Common myeloid progenitor, CD34-positive (primary cell): Measurements from ENCODE around the gene AAK1.

ENCODE experiments used
- CTCF ChIA-PET: fragments of 350-600 bp; sonication (Branson Sonifier 250); formaldehyde crosslinking; loops from one replicate; lab custom pipeline; 2021; ENCODE audit warnings: antibody characterized with exemption; lab: Charles Lee
- POLR2A ChIA-PET: fragments of 350-600 bp; sonication (Branson Sonifier 250); formaldehyde crosslinking; loops from one replicate; lab custom pipeline; 2021; ENCODE audit warnings: antibody characterized with exemption; lab: Charles Lee
- DNase-seq, 3 donors: peaks; one replicate each; pipeline versions ENCODE4 v3.0.0 to v3.0.0-alpha.2; 2013
- H3K27ac ChIP-seq, 2 experiments: 1 replicate in 1 of 2; 2 replicates in 1 of 2; pipeline ENCODE4 v1.7.0; 2013; ENCODE audit warnings: inconsistent platforms in 2 of 2, low read length in 2 of 2, mild to moderate bottlenecking in 2 of 2, low read depth in 1 of 2, moderate library complexity in 1 of 2; ENCODE audit not compliant: severe bottlenecking in 2 of 2, insufficient read depth in 1 of 2, poor library complexity in 1 of 2
- H3K27me3 ChIP-seq, 5 experiments: replicated peaks in 2 of 5; 1 replicate in 3 of 5; 2 replicates in 2 of 5; pipeline versions ENCODE4 v1.6.1 to v1.7.0; 2013; ENCODE audit warnings: low read length in 4 of 5, mild to moderate bottlenecking in 2 of 5, moderate library complexity in 2 of 5, inconsistent platforms in 1 of 5; ENCODE audit not compliant: insufficient read depth in 5 of 5, control insufficient read depth in 4 of 5
- H3K36me3 ChIP-seq, 4 experiments: 1 replicate in 2 of 4; 2 replicates in 2 of 4; pipeline versions ENCODE4 v1.6.1 to v1.7.0; 2013; ENCODE audit warnings: low read length in 3 of 4, control low read depth in 1 of 4, mild to moderate bottlenecking in 1 of 4; ENCODE audit not compliant: control insufficient read depth in 4 of 4, insufficient read depth in 4 of 4
- H3K4me1 ChIP-seq, 4 experiments: 1 replicate in 3 of 4; 2 replicates in 1 of 4; pipeline versions ENCODE4 v1.6.1 to v1.7.1; 2013; ENCODE audit warnings: low read length in 3 of 4, mild to moderate bottlenecking in 3 of 4, control low read depth in 1 of 4, inconsistent platforms in 1 of 4, moderate library complexity in 1 of 4; ENCODE audit not compliant: control insufficient read depth in 4 of 4, insufficient read depth in 4 of 4; ENCODE audit errors: control extremely low read depth in 1 of 4
- H3K4me3 ChIP-seq, 7 experiments: 1 replicate in 4 of 7; 2 replicates in 3 of 7; pipeline versions ENCODE4 v1.5.1 to v1.7.0; 2013; ENCODE audit warnings: mild to moderate bottlenecking in 7 of 7, low read length in 6 of 7, moderate library complexity in 6 of 7, inconsistent platforms in 2 of 7, low read depth in 2 of 7, control low read depth in 1 of 7; ENCODE audit not compliant: insufficient read depth in 4 of 7, control insufficient read depth in 1 of 7; ENCODE audit errors: extremely low read depth in 1 of 7
- H3K9me3 ChIP-seq, 5 experiments: 1 replicate in 4 of 5; 2 replicates in 1 of 5; pipeline versions ENCODE4 v1.6.1 to v1.7.1; 2013; ENCODE audit warnings: low read length in 4 of 5, mild to moderate bottlenecking in 2 of 5, inconsistent platforms in 1 of 5, low read depth in 1 of 5, moderate library complexity in 1 of 5; ENCODE audit not compliant: control insufficient read depth in 4 of 5, insufficient read depth in 2 of 5; ENCODE audit errors: control extremely low read depth in 1 of 5
- WGBS: methylation state at CpG from one replicate; pipeline ENCODE4 v1.1.5; 2013; ENCODE audit not compliant: insufficient coverage; 5-methylcytosine and 5-hydroxymethylcytosine counted together

Gene AAK1

DNA sequence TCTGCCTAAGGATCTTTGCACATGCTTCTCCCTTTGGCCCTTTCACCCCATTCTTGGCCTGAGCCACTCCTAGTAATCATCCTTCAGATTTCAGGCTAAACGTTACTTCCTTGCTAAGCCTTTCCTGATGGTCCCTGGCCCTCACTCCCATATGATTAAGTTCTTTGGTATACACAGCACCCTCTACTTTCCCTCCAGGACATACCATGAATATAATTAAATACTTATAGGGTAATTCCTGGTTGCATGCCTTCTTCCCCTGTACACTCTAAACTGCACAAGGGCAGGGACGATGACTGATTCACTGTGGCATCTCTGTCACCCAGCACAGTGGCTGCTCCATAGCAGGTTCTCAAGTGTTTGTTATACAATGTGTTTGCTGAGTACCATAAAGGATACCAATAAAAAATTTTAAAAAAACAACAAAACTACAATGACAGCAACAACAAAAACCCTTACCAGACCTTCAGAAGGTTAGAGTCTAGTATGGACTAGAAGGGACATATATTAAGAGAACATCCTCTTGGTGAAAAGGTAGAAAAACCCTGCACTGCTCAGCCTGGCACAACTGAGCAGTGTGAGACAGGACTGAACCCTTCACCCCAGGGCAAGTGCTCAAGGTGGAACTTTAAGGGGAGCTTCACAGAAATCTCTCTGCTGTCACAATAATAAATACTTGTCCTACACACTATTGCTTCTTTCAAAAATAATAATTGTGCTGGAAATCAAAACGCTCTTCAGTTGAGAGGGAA lies 76.2 kb downstream of the AAK1 start:
- 100% methylated on average over 1 of the region's 3 CpGs for WGBS
- DNase-seq, result no peak
- ChIA-PET CTCF (interaction anchor here (1.3 to 9.9 kb wide), 9 partner anchors 10 to 249 kb away, joined by 3 to 153 read pairs (median 8); no protein-coding TSS in a partner anchor), POLR2A (no interaction called here)
- H3K4me1 ChIP-seq, result peaks cover 0 to 11% (median 2%) of the 10 kb centered on the region in 4 experiments
- H3K9me3 ChIP-seq, result no peaks in the 10 kb centered on the region
- H3K27ac ChIP-seq, result no peak overlapping the region
- no peaks in the 10 kb centered on the region for H3K27me3 ChIP-seq
- H3K4me3 ChIP-seq, result no peak overlapping the region
- H3K36me3 ChIP-seq, result peaks cover 0 to 2% (median 0%) of the 10 kb centered on the region in 4 experiments

DNA sequence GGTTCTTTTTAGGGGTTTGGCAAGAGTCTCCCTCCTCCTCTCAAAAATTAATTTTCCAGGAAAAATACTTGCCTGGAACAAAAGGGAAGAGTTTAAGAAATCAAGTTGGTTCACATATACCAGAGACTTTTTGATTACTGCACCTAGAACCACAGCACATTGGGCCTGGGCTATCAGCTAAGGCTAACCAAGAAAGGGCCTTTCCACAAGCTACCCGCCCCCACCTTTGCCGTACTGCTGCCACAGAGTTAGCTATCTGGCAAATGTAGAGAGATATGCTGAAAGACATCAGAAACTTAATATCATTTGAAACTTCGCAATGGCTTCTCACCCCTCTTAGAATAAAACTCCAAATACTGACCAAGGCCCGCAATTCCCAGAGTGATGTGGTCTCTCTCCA lies 76.9 kb downstream of the AAK1 start:
- Histone ChIP-seq H3K4me1 (peaks cover 0 to 13% (median 2%) of the 10 kb centered on the region in 4 experiments), H3K4me3 (no peak overlapping the region), H3K27me3 (no peaks in the 10 kb centered on the region), H3K9me3 (no peaks in the 10 kb centered on the region), H3K27ac (no peak overlapping the region), H3K36me3 (peaks cover 0 to 2% (median 0%) of the 10 kb centered on the region in 4 experiments)
- DNase-seq, result no peak
- ChIA-PET CTCF (interaction anchor here (2.0 to 9.9 kb wide), 6 partner anchors 9 to 150 kb away, joined by 5 to 153 read pairs (median 15); partner anchors contain the start of gene AAK1), POLR2A (no interaction called here)
- WGBS, result 92% methylated on average over 4 of the region's 4 CpGs

DNA sequence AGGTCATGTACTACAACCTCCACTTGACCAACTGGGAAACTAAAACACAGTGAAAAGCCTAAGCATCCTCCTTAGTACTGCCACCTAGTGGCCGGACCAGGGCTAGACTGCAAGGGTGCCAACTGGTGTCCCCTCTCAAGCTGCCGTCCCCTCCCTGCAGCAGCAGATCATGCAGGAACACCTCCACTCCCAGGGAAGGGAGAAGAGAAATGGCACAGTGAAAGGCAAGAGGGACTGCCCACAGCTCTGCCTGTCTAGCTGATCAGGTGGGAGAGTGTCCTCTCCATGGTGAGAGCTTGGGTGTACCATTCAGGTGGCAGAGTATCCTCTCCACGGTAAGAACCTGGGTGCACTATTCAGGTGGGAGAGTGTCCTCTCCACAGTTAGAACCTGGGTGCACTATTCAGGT lies 78.1 kb downstream of the AAK1 start:
- no peaks in the 10 kb centered on the region for H3K9me3 ChIP-seq
- no peak overlapping the region for H3K27ac ChIP-seq
- H3K4me3 ChIP-seq, result no peak overlapping the region
- CTCF ChIA-PET, result interaction anchor here (0.6 to 9.9 kb wide), 21 partner anchors 8 to 539 kb away, joined by 3 to 153 read pairs (median 5); partner anchors contain the start of gene AAK1
- no peaks in the 10 kb centered on the region for H3K27me3 ChIP-seq
- peaks cover 0 to 2% (median 0%) of the 10 kb centered on the region in 4 experiments for H3K36me3 ChIP-seq
- POLR2A ChIA-PET, result interaction anchor here (0.6 to 1.1 kb wide), 2 partner anchors 13 to 45 kb away, joined by 3 to 7 read pairs; no protein-coding TSS in a partner anchor
- WGBS, result 53% methylated on average over 3 of the region's 3 CpGs
- peak; percentile 61 to 66 (median 64) for DNase-seq
- H3K4me1 ChIP-seq, result peaks cover 3 to 16% (median 10%) of the 10 kb centered on the region in 4 experiments

DNA sequence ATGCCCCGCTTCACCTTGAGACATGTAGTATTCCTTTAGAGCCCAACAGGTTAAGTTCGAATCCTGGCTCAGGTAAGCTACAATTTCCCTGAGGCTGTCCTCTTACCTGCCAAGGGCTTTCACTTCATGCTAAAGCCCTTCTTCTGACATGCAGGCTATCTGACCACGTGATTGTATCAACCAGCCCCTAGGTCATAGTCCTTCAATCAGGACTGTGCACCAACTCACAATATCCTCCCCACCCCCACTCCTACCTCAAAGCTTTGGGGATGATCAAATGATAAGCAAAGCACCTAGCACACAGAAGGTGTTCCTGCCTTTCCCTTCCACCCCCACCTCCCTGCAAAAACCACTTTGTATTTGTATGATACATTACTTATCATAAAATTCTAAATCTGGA lies 78.9 kb downstream of the AAK1 start:
- POLR2A ChIA-PET, result interaction anchor here (0.6 kb wide), 1 partner anchor 45 kb away, joined by 3 read pairs; no protein-coding TSS in a partner anchor
- no peak overlapping the region for H3K4me3 ChIP-seq
- CTCF ChIA-PET, result interaction anchor here (0.6 to 9.9 kb wide), 20 partner anchors 7 to 558 kb away, joined by 3 to 153 read pairs (median 6); partner anchors contain the start of gene AAK1
- no peak overlapping the region for H3K27ac ChIP-seq
- H3K9me3 ChIP-seq, result no peaks in the 10 kb centered on the region
- 76% methylated on average over 3 of the region's 3 CpGs for WGBS
- H3K27me3 ChIP-seq, result no peaks in the 10 kb centered on the region
- peaks cover 3 to 18% (median 10%) of the 10 kb centered on the region in 4 experiments for H3K4me1 ChIP-seq
- DNase-seq, result no peak
- H3K36me3 ChIP-seq, result peaks cover 0 to 2% (median 0%) of the 10 kb centered on the region in 4 experiments

DNA sequence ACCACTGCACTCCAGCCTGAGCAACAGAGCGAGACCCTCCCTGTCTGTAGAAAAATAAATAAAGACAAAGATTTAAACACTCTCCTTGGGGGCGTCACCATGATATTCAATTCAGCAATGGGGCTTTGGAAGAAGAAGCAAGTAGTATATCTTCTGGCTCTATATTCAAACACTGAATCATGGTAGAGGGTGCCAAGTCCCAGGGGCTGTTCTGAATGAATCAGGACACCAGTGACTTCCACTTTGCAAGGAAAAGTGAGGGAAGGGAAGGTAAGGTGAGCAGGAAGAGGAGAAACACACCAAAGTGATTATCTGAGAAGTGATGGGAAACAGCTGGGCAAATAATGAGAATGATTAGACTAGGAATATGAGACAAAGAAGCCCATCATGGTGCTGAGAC lies 80.5 kb downstream of the AAK1 start:
- Histone ChIP-seq H3K9me3 (no peaks in the 10 kb centered on the region), H3K27ac (no peak overlapping the region), H3K27me3 (no peaks in the 10 kb centered on the region), H3K4me1 (peaks cover 3 to 18% (median 10%) of the 10 kb centered on the region in 4 experiments), H3K4me3 (no peak overlapping the region), H3K36me3 (peaks cover 0 to 2% (median 0%) of the 10 kb centered on the region in 4 experiments)
- no peak for DNase-seq
- 100% methylated on average over 1 of the region's 2 CpGs for WGBS
- POLR2A ChIA-PET, result no interaction called here
- CTCF ChIA-PET, result interaction anchor here (9.6 to 9.9 kb wide), 2 partner anchors 19 to 153 kb away, joined by 125 to 153 read pairs; no protein-coding TSS in a partner anchor

DNA sequence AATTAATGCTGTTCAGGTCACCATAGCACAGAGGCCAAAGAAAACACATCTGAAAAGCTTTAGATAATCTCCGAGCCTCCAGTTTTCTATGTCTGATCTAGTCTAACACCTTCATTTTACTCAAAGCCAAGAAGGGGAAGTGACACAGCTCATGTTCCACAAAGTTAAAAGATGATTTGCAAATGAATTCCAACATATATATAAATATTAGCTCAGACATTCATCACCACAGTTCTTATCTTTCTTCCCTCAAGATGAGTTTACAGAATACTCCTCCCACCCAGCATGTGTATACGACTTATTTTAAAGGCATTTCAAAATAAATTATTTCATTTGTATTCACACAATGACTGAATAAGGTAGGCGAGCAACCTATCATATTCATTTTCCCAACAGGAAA lies 82.4 kb downstream of the AAK1 start:
- Histone ChIP-seq H3K27me3 (no peaks in the 10 kb centered on the region), H3K36me3 (peaks cover 0 to 4% (median under 1%) of the 10 kb centered on the region in 4 experiments), H3K4me3 (no peak overlapping the region), H3K4me1 (peaks cover 3 to 18% (median 10%) of the 10 kb centered on the region in 4 experiments), H3K9me3 (no peaks in the 10 kb centered on the region), H3K27ac (no peak overlapping the region)
- peak in 2 of 3 donors; percentile 58 to 74 for DNase-seq
- ChIA-PET POLR2A (no interaction called here), CTCF (interaction anchor here (0.7 to 9.9 kb wide), 10 partner anchors 10 to 254 kb away, joined by 3 to 153 read pairs (median 6); no protein-coding TSS in a partner anchor)
- WGBS, result 33% methylated on average over 1 of the region's 3 CpGs
